ENCODE results near the gene MARCHF9. TPM values are rescaled to one million over a fixed set of nuclear protein-coding genes. Genes with fewer than 3 reads are reported as not detected.

The MARCHF9 gene
- total RNA-seq, 1 donor, result 12.4 TPM

DNA sequence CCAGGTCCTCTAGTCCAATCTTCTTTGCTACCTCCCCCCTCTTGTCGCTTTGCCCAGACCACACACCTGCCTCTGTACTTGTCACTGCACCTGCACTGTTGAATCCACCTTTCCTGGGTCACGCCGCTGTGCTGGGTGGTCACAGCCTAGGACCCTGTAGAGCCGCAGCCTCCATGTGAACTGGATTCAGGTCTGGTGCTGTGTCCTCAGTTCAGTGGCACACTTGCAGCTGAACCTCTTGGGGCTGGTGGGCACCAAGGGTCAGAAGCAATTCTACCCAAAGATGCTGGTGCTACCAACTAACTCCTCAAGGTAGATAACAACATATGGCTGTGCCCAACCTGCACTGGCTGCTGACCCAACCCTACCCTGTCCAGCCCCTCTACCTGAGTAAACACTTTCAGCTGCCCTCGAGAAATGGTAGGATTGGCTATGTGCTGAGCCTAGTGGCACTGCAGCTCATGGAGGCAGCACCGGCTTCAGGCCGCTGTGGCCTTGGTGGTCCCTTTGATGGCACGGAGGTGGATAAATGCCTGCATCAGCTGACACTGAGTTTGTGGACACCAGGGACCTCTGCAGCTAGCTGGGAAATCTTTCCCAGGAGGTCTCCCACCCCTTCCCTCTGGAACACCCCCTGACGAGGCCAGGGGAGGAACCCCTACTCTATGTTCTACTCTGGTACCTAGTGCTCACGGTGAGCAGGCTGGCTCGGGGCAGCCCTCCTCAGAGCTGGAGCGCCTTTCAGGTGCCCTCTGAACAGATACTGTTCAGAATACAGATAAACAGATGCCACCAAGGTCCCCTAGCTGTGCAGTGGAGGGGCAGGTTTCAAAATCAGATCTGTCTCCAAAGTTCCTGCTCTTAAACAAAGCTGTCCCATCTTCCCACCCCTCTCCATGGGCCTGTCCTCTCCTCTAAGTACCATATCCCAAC, 30.6 kb upstream of the MARCHF9 start:
- DNase-seq (ENCODE audit: low read depth in 2 of 3, low spot score in 2 of 3), result no peak

DNA sequence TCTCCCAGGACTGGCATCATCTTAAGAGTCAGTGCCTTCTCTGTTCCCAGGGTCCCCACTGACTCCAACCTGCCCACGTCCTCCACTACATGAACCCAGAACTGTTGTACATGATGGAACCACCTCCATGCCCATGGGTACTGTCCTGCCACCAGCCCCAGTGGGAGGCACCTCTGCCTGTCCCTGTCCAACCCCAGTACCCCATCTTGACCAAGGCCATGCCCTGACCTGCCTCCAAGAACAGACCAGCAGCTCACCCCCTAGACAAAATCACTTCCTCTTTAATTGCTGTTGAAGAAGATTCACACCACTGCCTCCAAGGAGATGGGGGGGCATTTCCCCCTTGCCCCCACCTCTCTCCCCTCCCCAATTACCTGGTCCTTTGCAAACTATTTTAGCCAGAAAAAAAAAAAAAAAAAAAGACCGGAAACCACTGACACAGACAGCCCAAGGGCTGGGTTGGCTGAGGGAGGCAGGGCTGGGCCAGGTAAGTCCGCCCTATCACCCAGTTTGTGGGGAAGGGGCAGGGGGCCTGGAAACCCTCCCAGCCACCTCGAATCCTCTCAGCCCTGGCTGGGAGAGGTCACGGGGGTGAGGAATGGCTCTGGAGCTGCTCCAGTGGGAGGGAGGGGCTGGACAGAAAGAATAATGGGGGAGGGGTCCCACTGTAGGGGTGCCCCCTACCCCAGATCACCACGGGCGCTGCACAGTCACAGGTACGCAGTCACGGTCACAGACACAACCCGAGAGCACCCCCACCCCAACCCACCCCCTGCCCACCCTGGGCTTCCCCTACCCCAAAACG, 29.8 kb upstream of the MARCHF9 start:
- no peak for DNase-seq (ENCODE audit: low read depth in 2 of 3, low spot score in 2 of 3)

GRCh38 chr12:57725851-57726150, 29.1 kb upstream of the MARCHF9 start:
- DNase-seq (ENCODE audit: low read depth in 2 of 3, low spot score in 2 of 3), result no peak

DNA sequence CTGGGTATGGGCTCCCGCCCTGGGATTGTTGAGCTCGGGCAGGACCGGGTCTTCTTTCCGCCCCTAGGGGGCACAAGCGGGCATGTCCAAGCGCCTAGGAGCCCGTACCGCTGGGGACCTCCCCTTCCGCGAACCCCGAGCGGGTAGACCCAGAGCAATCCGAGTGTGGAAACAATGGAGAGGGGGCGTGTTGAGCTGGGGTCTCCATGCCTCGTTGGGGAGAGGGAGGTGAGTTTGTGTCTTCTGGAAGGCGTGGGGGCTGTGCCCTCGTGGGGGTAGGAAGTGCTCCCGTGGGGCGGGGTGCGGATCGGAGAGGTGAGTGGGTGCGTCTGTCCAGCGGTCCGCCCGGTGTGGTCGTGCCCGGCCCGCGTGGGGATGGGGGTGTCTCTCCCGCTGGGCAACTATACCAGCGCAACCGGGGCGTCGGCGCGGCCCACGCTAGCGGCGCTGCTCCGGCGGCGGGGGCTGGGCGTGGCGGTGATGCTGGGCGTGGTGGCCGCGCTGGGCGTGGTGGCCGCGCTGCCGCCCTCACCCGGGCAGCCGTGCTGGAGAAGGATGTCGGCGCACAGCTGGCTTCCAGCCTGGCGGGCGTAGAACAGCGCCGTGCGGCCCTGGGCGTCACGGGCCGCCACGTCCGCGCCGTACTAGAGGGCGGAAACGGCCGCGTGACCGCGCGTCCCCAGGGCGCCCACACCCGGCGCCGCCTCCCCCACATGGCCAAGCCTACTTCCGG, 28.6 kb upstream of the MARCHF9 start:
- peak in 2 of 3 donors; percentile 30 to 52 for DNase-seq (ENCODE audit: low read depth in 2 of 3, low spot score in 2 of 3)

DNA sequence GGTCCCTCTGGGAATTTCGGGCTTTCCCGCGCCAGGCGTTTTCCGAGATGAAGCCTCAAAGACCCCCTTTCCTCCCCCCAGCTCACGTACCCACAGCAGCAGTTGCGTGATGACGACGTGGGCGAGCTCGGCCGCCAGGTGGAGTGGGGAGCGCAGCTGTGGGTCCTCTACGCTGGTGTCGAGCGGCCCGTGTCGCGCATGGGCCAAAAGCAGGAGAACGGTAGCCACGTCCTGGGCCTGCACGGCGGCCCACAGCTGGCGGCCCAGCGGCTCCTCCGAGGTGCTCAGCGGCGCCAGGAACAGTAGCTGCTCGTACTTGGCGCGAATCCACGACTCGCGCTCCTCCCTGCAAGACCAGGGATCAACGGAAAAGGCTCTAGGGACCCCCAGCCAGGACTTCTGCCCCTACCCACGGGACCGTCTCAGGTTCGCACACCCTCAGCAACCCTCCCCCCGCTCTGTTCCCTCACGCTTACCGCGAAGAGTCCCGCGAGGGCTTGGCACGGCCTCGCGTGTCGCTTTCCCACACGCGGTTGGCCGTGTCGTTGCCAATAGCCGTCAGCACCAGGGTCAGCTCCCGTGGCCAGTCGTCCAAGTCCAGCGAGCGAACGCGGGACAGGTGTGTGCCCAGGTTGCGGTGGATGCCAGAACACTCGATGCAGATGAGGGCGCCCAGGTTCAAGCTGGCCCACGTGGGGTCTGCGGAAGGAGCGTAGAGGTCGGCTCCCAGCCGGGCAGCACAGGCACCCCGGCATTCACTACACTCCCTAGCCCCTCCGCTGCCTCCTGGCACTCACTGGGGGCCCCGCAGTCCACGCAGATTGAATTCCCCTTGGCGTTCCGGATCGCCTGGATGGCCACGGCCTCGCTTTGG, 27.8 kb upstream of the MARCHF9 start:
- DNase-seq (ENCODE audit: low read depth in 2 of 3, low spot score in 2 of 3), result no peak

GRCh38 chr12:57727758-57728395, 27.0 kb upstream of the MARCHF9 start:
- no peak for DNase-seq (ENCODE audit: low read depth in 2 of 3, low spot score in 2 of 3)

DNA sequence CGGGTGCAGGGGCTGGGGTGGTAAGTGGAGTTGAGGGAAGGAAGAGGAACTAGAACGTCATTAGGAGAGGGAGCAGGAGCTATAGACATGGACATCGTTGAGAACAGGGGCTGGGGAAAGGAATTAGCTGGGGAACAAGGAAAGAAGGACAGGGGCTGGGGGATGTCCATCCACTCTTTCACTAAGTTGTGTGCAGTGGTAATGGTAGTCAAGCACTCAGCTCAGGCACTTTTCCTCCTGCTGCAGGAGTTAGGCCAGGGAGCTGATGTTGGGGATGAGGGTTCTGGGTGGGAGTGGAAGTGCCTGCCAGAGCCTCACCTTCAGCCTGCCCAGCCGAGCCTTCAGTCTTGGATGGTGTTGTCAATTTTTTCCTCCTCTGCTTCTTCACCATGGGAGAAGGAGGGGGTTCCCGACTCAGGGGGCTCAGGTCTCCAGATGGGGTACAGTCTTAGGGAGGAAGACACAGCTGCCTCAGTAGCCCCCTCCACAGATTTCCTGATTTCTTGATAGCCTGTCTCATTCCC, 25.5 kb upstream of the MARCHF9 start:
- no peak for DNase-seq (ENCODE audit: low read depth in 2 of 3, low spot score in 2 of 3)

DNA sequence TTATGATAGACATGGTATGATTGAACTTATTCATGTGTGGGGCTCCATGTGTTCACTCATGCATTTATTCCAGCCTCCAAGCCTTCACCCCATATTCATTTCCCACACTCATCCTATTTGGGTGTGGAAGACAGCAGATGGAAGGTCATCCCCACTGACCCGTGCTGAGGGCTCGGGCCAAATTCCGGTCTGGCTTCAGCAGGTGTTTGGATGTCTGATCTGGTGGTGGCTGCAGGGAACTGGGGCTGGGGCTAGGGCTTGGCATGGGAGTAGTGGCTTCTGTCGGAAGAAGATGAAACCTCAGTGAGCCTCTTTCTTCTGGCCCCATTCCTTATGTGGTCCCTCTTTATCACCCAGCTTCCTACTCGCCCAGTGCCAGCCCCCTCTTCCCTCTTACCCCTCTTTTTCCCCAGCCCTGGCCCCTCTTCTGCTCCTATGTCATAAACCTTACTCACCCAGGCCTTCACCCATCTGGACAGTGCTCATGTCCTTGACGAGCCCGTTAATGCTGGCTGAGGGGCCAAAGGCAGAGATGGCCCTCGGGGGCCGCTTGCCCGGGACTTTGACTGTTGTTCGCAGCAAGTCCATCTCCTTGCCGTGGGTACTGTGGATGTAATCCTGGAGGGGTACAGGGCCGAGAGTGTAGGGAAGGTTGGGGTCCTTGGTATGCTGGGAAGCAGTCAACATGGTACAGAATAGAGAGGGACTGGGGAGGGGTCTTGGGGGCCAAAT, 24.4 kb upstream of the MARCHF9 start:
- DNase-seq (ENCODE audit: low read depth in 2 of 3, low spot score in 2 of 3), result no peak

- no peak for DNase-seq (ENCODE audit: low read depth in 2 of 3, low spot score in 2 of 3)
These were observed 23.4 kb upstream of the MARCHF9 start for GRCh38 chr12:57731411-57732080.

- DNase-seq (ENCODE audit: low read depth in 2 of 3, low spot score in 2 of 3), result no peak
These were observed 22.6 kb upstream of the MARCHF9 start for GRCh38 chr12:57732270-57732669.

GRCh38 chr12:57732726-57733593, 21.9 kb upstream of the MARCHF9 start:
- no peak for DNase-seq (ENCODE audit: low read depth in 2 of 3, low spot score in 2 of 3)

DNA sequence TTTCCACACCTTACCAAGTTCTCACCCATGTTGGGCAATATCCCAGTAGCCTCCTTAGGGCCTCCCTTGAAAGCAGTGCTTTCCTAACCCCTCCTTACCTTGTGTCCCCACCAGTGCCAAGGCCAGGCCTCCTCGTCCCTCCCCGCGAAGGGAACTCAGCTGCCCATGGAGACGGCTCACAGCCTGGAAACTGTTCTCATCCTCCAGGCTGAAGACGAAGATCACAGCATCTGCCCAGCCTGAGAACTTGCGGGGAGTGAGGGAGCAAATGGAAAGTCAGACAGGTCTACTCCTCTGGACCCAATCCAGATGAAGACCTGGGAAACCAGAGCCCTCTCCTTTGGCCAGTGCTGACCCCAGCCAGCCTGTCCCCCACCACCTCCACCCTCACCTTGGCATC, 21.0 kb upstream of the MARCHF9 start:
- DNase-seq (ENCODE audit: low read depth in 2 of 3, low spot score in 2 of 3), result no peak

- no peak for DNase-seq (ENCODE audit: low read depth in 2 of 3, low spot score in 2 of 3)
These were observed 20.3 kb upstream of the MARCHF9 start for GRCh38 chr12:57734591-57734990.

DNA sequence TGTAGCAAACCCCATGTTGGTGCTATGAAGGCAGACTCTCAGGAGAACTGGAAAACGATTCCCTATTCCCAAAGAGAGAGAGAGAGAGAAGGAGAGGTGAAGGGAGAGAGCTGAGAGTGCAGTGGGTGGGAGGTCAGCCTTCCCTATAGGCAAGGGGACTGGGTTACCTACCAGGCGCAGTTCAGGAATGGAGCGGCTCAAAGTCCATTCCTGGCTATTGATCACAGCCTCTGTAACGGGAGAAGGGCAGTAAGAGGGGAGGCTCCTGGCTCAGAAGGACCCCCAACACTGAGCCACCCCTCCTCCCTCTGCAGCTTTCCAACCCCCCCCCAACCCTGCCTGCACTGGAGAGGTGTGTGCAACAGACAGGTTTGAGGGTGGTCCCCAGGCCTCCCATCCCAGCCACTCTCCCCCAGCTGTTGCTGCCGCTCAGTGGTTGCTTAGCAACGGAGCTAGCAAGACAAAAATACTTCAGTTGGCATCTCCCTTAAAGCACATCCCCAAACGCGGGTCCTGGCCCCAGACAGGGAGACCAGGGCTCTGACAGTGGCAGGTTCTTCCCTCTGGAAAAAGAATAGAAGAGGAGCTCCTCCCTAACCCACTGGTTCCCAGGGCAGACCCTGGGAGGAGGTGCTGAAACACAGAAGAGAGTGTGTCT, 19.6 kb upstream of the MARCHF9 start:
- DNase-seq (ENCODE audit: low read depth in 2 of 3, low spot score in 2 of 3), result no peak

- no peak for DNase-seq (ENCODE audit: low read depth in 2 of 3, low spot score in 2 of 3)
These were observed 18.8 kb upstream of the MARCHF9 start for GRCh38 chr12:57735952-57736740.
